Activated CD8-positive, alpha-beta T cell treated with anti-CD3 and anti-CD28 coated beads for 36 hours (primary cell): Measurements from ENCODE around the gene EOMES. TPM values are rescaled to one million over a fixed set of nuclear protein-coding genes. Genes with fewer than 3 reads are reported as not detected.

Source experiments
- ATAC-seq: fragments of 200-7000 bp; cut with Tn5 transposase; one replicate; pipeline ENCODE4 v1.10.0; 2021; ENCODE audit warnings: mild to moderate bottlenecking, moderate library complexity
- CTCF ChIA-PET: fragments of 350-600 bp; sonication (Branson Sonifier 250); formaldehyde crosslinking; loops from one replicate; lab custom pipeline; 2021; ENCODE audit warnings: antibody characterized with exemption; lab: Charles Lee
- POLR2A ChIA-PET: fragments of 350-600 bp; sonication (Branson Sonifier 250); formaldehyde crosslinking; loops from one replicate; lab custom pipeline; 2021; ENCODE audit warnings: antibody characterized with exemption; lab: Charles Lee
- DNase-seq: peaks from one replicate; pipeline ENCODE4 v3.0.0-alpha.2; 2020
- H3K27ac Mint-ChIP-seq: one replicate; pipeline ENCODE4 v1.8.0; 2021; ENCODE audit warnings: mild to moderate bottlenecking, mixed read lengths
- H3K27me3 Mint-ChIP-seq: one replicate; pipeline ENCODE4 v1.8.0; 2021; ENCODE audit warnings: mixed read lengths
- H3K36me3 Mint-ChIP-seq: one replicate; pipeline ENCODE4 v1.8.0; 2021; ENCODE audit warnings: low read depth, mixed read lengths
- H3K4me1 Mint-ChIP-seq: one replicate; pipeline ENCODE4 v1.8.0; 2021; ENCODE audit warnings: low read depth, mixed read lengths
- H3K4me3 Mint-ChIP-seq: one replicate; pipeline ENCODE4 v1.8.0; 2021; ENCODE audit warnings: mild to moderate bottlenecking, moderate library complexity, mixed read lengths
- H3K9me3 Mint-ChIP-seq: one replicate; pipeline ENCODE4 v1.8.0; 2021; ENCODE audit warnings: mixed read lengths
- intact Hi-C: fragments of 100-400 bp; cut with micrococcal nuclease; formaldehyde crosslinking; loops from one replicate; pipeline ENCODE4 v1.10.0; 2022
- total RNA-seq, 2 experiments: library from RNA; stranded (reverse); gene quantifications; one replicate each; pipeline ENCODE4 v1.2.3, GENCODE V29; 2021
- TF ChIP-seq, protein P1 (sequence below): fragments of 200-600 bp; IDR thresholded peaks from one replicate; pipeline ENCODE4 v1.8.0; 2022; ENCODE audit warnings: antibody characterized with exemption, mild to moderate bottlenecking

Gene EOMES
- total RNA-seq, 2 experiments from 2014 or later = 4.2 to 4.4 TPM

DNA sequence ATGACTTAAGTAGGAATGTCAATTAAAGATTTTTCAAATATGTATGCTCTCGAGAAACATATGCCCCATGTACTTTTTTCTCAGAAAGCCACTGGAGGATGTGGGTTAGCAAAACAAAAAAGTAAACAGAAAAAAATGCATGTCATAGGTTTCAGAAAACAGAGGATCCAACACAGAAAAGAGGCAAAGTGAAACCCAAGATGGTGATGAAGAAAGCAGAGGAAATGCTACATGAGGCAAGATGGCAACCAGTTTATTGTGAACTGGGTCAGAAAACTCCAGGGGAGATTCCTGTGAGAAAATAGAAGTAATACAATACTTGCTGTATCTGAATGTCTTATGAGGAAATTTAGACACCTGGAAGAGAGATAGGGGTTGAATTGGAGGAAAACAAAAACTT lies 30.8 kb upstream of the EOMES start:
- peak overlapping the region; percentile 65 for H3K27ac Mint-ChIP-seq
- H3K27me3 Mint-ChIP-seq = no peaks in the 10 kb centered on the region
- CTCF ChIA-PET = no interaction called here

DNA sequence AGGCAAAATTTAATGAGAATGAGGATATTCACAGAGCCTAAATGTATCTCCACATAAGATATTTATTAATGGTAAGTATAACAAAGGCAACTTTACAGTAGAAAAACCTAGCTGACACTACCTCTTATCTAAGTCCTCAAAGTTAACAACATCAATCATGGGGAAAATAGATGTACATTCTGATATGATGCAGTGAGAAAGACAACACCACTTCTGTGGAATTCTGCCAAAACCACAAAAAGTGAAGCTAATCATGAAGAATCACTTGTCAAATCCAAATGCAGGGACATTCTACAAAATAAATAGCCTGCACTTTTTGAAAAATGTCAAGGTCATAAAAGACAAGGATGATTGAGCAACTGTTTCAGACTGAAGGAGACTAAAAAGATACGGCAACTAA lies 27.5 kb upstream of the EOMES start:
- intact Hi-C loops = no loop called here
- Mint-ChIP-seq H3K4me3 (no peak overlapping the region), H3K4me1 (peaks cover 12% of the 10 kb centered on the region), H3K36me3 (no peaks in the 10 kb centered on the region), H3K27me3 (no peaks in the 10 kb centered on the region), H3K27ac (no peak overlapping the region), H3K9me3 (peaks cover 6% of the 10 kb centered on the region)
- DNase-seq = no peak
- ChIA-PET POLR2A (no interaction called here), CTCF (interaction anchor here (1.4 kb wide), 1 partner anchor 38 kb away, joined by 3 read pairs; no protein-coding TSS in a partner anchor)
- TF ChIP-seq, protein P1, sequence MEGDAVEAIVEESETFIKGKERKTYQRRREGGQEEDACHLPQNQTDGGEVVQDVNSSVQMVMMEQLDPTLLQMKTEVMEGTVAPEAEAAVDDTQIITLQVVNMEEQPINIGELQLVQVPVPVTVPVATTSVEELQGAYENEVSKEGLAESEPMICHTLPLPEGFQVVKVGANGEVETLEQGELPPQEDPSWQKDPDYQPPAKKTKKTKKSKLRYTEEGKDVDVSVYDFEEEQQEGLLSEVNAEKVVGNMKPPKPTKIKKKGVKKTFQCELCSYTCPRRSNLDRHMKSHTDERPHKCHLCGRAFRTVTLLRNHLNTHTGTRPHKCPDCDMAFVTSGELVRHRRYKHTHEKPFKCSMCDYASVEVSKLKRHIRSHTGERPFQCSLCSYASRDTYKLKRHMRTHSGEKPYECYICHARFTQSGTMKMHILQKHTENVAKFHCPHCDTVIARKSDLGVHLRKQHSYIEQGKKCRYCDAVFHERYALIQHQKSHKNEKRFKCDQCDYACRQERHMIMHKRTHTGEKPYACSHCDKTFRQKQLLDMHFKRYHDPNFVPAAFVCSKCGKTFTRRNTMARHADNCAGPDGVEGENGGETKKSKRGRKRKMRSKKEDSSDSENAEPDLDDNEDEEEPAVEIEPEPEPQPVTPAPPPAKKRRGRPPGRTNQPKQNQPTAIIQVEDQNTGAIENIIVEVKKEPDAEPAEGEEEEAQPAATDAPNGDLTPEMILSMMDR = no peak
- ATAC-seq = no peak

More for the DNA sequence above, 30.8 kb upstream of the EOMES start:
- DNase-seq = no peak
- Mint-ChIP-seq H3K9me3 (peaks cover 6% of the 10 kb centered on the region), H3K4me3 (no peak overlapping the region), H3K4me1 (peaks cover 17% of the 10 kb centered on the region), H3K36me3 (no peaks in the 10 kb centered on the region)
- intact Hi-C loops = no loop called here
- TF ChIP-seq, protein P1 = no peak
- peak; percentile 61 for ATAC-seq
- POLR2A ChIA-PET = no interaction called here

DNA sequence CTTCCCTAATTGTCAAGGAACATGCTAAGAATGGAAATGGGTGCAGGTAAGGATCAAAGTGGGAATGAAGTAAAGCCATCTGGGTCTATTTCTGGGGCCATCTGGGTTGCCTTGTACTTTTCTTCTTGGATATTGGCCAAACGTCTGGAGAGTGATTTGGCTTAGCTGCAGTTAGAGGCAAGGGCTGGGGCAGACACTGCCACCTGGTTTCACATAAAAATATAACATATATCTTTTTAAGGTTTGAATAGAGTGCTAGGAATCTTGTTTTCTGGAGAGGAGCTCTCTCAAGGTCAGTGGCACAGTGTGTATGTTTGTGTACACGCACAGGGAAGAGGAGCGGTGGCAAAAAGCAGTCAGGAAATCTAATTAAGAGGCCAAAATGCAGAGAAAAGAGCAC lies 24.7 kb upstream of the EOMES start:
- peaks cover 4% of the 10 kb centered on the region for H3K4me1 Mint-ChIP-seq
- H3K36me3 Mint-ChIP-seq = no peaks in the 10 kb centered on the region
- TF ChIP-seq, protein P1 = no peak
- intact Hi-C loops = no loop called here
- POLR2A ChIA-PET = no interaction called here
- ATAC-seq (no peak), DNase-seq (no peak)
- H3K27ac Mint-ChIP-seq = no peak overlapping the region
- peaks cover 7% of the 10 kb centered on the region for H3K9me3 Mint-ChIP-seq
- H3K27me3 Mint-ChIP-seq = peaks cover 1% of the 10 kb centered on the region
- H3K4me3 Mint-ChIP-seq = no peak overlapping the region
- CTCF ChIA-PET = interaction anchor here (0.7 to 1.1 kb wide), 2 partner anchors 10 to 109 kb away, joined by 3 read pairs; no protein-coding TSS in a partner anchor

DNA sequence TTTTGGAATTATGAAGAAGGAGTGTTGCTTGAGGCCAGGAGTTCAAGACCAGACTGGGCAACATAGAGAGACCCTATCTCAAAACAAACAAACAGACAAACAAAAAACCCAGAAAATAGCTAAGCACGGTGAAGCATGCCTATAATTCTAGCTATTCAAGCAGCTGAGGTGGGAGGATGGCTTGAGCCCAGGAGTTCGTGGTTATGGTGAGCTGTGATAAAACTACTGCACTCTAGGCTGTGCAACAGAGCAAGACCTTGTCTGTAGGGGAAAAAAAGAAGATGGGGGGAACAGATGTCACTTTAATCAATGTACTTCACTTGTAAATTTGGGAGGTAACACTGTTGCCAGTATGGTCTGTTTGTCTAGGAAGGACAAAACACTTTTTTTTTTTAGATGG lies 18.7 kb upstream of the EOMES start:
- CTCF ChIA-PET = no interaction called here
- Mint-ChIP-seq H3K27ac (no peak overlapping the region), H3K4me3 (no peak overlapping the region), H3K4me1 (no peaks in the 10 kb centered on the region), H3K27me3 (peaks cover 1% of the 10 kb centered on the region), H3K36me3 (no peaks in the 10 kb centered on the region), H3K9me3 (peaks cover 4% of the 10 kb centered on the region)
- TF ChIP-seq, protein P1 = no peak
- POLR2A ChIA-PET = no interaction called here
- DNase-seq (no peak), ATAC-seq (no peak)
- intact Hi-C loops = no loop called here

DNA sequence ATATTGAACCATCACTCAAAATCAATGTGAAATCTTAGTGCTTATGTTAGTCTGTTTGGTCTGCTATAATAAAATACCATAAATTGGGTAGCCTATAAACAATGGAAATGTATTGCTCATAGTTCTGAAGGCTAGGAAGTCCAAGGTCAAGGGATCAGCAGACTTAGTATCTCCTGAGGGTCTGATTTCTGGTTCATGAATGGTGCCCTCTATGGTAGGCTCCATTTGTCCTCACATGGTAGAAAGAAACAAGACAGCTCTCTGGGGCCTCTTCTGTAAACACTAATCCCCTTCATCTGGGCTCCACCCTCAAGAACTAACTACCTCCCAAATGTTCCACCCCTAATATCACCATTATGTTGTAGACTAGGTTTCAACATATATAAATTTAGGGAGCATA lies 15.0 kb upstream of the EOMES start:
- DNase-seq (no peak), ATAC-seq (no peak)
- no peak overlapping the region for H3K4me3 Mint-ChIP-seq
- ChIA-PET POLR2A (interaction anchor here (0.6 kb wide), 2 partner anchors 11 to 321 kb away, joined by 3 to 4 read pairs; no protein-coding TSS in a partner anchor), CTCF (interaction anchor here (1.0 kb wide), 1 partner anchor 9 kb away, joined by 3 read pairs; no protein-coding TSS in a partner anchor)
- TF ChIP-seq, protein P1 = no peak
- no peaks in the 10 kb centered on the region for H3K4me1 Mint-ChIP-seq
- no peaks in the 10 kb centered on the region for H3K36me3 Mint-ChIP-seq
- H3K27ac Mint-ChIP-seq = no peak overlapping the region
- intact Hi-C loops = no loop called here
- H3K9me3 Mint-ChIP-seq = no peaks in the 10 kb centered on the region
- H3K27me3 Mint-ChIP-seq = peaks cover under 1% of the 10 kb centered on the region
